GM18520 (cell line): ENCODE measurements around the gene GPN3.
"Not testable (repeated sequence)": the region's sequence is repeated elsewhere in the genome, so short reads cannot be mapped to it uniquely, and the experiment has no call there.

Experiments
- ATAC-seq: cut with Tn5 transposase; IDR thresholded peaks from one replicate; pipeline ENCODE4 v1.9.1; 2021; ENCODE audit not compliant: unreplicated experiment

The GPN3 gene

GRCh38 chr12:110468214-110469048 lies at the start of gene GPN3, which contains the start of gene FAM216A:
Gene GPN3 (minus strand): TSS chr12:110468257. CDS start chr12:110468203, 54 bp downstream.
Gene FAM216A (plus strand): TSS chr12:110468845. CDS start chr12:110468876, 31 bp downstream.
- ATAC-seq: peak; percentile 72

DNA sequence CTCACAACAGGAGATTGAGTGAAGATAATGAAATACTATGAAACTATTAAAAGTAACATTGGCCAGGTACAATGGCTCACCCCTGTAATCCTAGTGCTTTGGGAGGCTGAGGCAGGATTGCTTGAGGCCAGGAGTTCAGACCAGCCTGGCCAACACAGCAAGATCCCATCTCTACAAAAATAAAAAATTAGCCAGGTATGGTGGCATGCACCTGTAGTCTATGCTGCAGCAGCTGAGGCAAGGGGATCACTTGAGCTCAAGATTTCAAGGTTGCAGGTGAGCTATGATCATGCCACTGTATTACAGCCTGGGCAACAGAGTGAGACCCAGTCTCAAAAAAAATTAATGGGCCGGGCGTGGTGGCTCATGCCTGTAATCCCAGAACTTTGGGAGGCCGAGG lies 48.9 kb upstream of the GPN3 start:
- ATAC-seq: no peak

- no peak for ATAC-seq
Measured at GRCh38 chr12:110514363-110514762, 46.3 kb upstream of the GPN3 start.

GRCh38 chr12:110513842-110514241 lies 45.8 kb upstream of the GPN3 start:
- ATAC-seq: no peak

DNA sequence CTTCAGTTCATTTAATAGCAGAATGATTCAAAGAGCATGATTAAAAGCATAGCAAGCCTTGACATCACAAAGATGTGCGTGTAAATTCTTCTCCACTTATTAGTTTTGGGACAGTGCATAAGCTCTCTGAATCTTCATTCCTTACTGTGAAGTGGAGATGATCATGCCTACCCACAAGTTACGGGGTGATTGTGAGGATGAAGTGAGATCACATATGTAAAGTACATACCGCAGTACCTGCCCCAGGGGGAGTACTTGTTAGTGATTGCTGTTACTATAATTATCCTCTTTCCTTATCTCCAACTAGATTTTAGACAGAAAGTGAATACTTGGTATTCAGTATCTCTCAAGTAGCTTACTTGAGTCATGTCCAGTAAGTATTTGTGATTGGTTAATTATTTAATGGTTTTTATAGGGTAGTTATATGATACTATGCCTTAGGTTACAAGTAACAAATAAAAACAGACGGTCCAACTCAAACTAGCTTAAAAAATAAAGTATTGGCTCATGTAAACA lies 40.1 kb upstream of the GPN3 start:
- no peak for ATAC-seq

- ATAC-seq: no peak
Measured at GRCh38 chr12:110505332-110505731, 37.3 kb upstream of the GPN3 start.

- no peak for ATAC-seq
Measured at GRCh38 chr12:110503432-110503831, 35.4 kb upstream of the GPN3 start.

- ATAC-seq: peak; percentile 91
Measured at GRCh38 chr12:110501752-110502738, 34.0 kb upstream of the GPN3 start, which contains the start of the genes RAD9B and VPS29. Gene RAD9B (plus strand): TSS chr12:110502331. CDS start chr12:110502338, 7 bp downstream. Gene VPS29 (minus strand): TSS chr12:110502111. CDS start chr12:110502051, 60 bp downstream.

DNA sequence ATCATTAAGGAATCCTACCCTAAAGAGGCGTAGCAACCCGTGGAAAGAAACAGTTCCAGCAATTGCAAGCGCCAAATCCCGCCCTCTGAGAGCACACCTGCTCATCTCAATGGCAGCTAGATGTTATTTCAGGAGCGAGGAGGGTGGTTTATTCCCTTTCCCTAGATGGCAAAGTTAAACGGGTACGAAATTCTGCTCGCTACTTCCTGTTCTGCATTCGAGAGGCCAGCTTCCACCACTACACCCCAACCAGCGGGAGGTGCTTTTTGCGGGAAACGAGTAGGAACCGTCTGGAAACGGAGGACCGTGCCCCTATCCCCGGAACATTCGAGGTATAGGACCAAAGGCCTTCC lies 33.3 kb upstream of the GPN3 start:
- ATAC-seq: peak; percentile 12

GRCh38 chr12:110498984-110499706 lies 31.1 kb upstream of the GPN3 start:
- ATAC-seq: no peak

DNA sequence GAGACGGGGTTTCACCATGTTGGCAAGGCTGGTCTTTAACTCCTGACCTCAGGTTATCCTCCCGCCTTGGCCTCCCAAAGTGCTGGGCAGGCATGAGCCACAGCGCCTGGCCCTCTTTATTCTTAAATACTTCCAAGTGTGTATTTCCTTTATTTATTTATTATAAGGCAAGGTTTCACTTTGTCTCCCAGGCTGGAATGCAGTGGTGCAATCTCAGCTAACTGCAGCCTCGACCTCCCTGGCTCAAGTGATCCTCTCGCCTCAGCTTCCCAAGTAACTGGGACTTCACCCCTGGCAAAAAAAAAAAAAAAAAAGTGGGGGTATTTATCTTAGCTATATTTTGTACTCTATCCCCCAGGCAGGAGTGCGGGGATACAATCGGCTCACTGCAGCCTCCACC lies 7.4 kb upstream of the GPN3 start:
- ATAC-seq: no peak

- no peak for ATAC-seq
Measured at GRCh38 chr12:110467847-110468213, 227 bp downstream of the GPN3 start.

DNA sequence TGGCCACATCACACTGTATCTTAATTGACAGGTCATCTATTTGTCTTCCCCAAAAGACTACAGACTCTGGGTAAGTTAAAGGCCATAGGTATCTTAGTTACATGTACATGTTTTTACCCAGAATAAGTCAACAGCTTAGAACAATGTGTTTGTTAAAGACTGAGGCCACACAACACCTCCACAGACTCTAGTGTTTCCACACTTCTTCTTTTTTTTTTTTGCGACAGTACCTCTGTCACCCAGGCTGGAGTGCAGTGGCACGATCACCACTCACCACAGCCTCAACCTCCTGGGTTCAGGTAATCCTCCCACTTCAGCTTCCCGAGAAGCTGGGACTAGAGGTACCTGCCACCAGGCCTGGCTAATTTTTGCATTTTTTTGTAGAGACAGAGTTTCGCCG lies 1.3 kb downstream of the GPN3 start:
- ATAC-seq: no peak

DNA sequence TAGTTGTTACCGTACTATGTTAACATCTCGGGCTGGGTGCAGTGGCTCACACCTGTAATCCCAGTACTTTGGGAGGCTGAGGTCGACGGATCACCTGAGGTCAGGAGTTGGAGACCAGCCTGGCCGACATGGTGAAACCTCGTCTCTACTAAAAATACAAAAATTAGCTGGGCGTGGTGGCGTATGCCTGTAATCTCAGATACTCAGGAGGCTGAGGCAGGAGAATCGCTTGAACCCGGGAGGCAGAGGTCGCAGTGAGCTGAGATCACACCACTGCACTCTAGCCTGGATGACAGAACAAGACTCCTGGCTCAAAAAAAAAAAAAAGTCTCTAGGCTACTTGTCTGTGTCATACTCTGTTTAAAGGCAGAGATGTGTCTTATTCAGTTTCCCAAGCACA lies 2.3 kb downstream of the GPN3 start:
- not testable (repeated sequence) for ATAC-seq

GRCh38 chr12:110465024-110465423 lies 3.0 kb downstream of the GPN3 start:
- no peak for ATAC-seq

GRCh38 chr12:110461189-110461588 lies 6.9 kb downstream of the GPN3 start:
- ATAC-seq: not testable (repeated sequence)

DNA sequence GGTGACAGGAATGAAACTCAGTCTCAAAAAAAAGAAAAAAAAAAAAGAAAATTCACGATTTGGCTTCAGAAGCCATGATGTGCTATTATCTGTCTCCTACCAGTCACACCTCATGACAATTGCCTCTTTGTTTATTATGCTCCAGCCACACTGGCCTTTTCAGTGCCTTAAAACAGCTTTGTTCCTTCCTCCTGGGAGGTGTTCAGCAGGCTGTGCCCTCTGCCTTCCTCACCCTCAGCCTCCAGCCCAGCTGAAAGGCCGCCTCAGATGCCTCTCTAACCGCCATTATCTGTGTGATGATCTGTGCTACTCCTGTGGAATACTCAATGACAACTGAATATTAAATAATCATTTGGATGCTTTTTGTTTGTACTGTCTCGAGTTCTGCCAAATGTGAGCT lies 9.3 kb downstream of the GPN3 start:
- ATAC-seq: no peak

GRCh38 chr12:110453569-110454296 lies 14.3 kb downstream of the GPN3 start:
- no peak for ATAC-seq

DNA sequence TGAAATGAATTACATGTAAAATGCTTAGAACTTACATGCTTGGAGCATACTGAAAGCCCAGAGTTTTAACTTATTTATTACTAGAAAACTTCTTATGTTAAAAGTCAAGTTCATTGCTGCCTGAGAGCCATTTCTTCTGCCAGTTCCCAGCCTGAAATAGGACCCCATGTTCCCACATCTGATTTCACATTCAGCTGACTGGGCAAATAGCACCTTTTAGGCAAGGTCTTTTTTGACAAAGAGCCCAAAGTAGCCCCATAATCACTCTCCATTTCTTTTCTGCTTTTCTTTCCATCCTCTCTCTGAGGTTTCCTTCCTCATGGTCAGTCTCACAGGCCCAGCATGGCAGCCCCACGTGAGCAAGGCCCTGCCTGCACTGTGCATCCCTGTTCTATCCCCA lies 16.8 kb downstream of the GPN3 start:
- no peak for ATAC-seq
